ENCODE measurements around the gene TRIAP1.
A peak's percentile ranks its signal among the peaks of the same experiment; 100 is the strongest.

Gene TRIAP1

GRCh38 chr12:120417917-120418580, 28.1 kb downstream of the TRIAP1 start:
- peaks cover 3% of the 10 kb centered on the region for H3K27me3 ChIP-seq (ENCODE audit: control insufficient read depth, insufficient read depth, low read length)
- no peak overlapping the region for H3K9ac ChIP-seq (ENCODE audit: low read depth, low read length)
- H3K4me3 ChIP-seq (ENCODE audit: low read depth, low read length): no peak overlapping the region
- H3K36me3 ChIP-seq (ENCODE audit: control insufficient read depth, insufficient read depth, low read length): no peaks in the 10 kb centered on the region
- peaks cover 3% of the 10 kb centered on the region for H3K4me1 ChIP-seq (ENCODE audit: control insufficient read depth, insufficient read depth, low read length)
- H3K9me3 ChIP-seq (ENCODE audit: control insufficient read depth, insufficient read depth, low read length): no peaks in the 10 kb centered on the region

- no peaks in the 10 kb centered on the region for H3K9me3 ChIP-seq (ENCODE audit: control insufficient read depth, insufficient read depth, low read length)
- H3K4me1 ChIP-seq (ENCODE audit: control insufficient read depth, insufficient read depth, low read length): peaks cover 5% of the 10 kb centered on the region
- no peak overlapping the region for H3K9ac ChIP-seq (ENCODE audit: low read depth, low read length)
- H3K27me3 ChIP-seq (ENCODE audit: control insufficient read depth, insufficient read depth, low read length): no peaks in the 10 kb centered on the region
- no peaks in the 10 kb centered on the region for H3K36me3 ChIP-seq (ENCODE audit: control insufficient read depth, insufficient read depth, low read length)
- H3K4me3 ChIP-seq (ENCODE audit: low read depth, low read length): no peak overlapping the region
Measured at GRCh38 chr12:120416490-120417216, 29.5 kb downstream of the TRIAP1 start.

- H3K4me1 ChIP-seq (ENCODE audit: control insufficient read depth, insufficient read depth, low read length): peaks cover 5% of the 10 kb centered on the region
- H3K4me3 ChIP-seq (ENCODE audit: low read depth, low read length): no peak overlapping the region
- peak overlapping the region; percentile 65 for H3K9ac ChIP-seq (ENCODE audit: low read depth, low read length)
- no peaks in the 10 kb centered on the region for H3K27me3 ChIP-seq (ENCODE audit: control insufficient read depth, insufficient read depth, low read length)
- H3K36me3 ChIP-seq (ENCODE audit: control insufficient read depth, insufficient read depth, low read length): no peaks in the 10 kb centered on the region
- no peaks in the 10 kb centered on the region for H3K9me3 ChIP-seq (ENCODE audit: control insufficient read depth, insufficient read depth, low read length)
Measured at GRCh38 chr12:120413901-120414695, 32.1 kb downstream of the TRIAP1 start.

GRCh38 chr12:120412421-120412820, 33.8 kb downstream of the TRIAP1 start:
- Histone ChIP-seq H3K36me3 (ENCODE audit: control insufficient read depth, insufficient read depth, low read length) (no peaks in the 10 kb centered on the region), H3K4me1 (ENCODE audit: control insufficient read depth, insufficient read depth, low read length) (peaks cover 5% of the 10 kb centered on the region), H3K9ac (ENCODE audit: low read depth, low read length) (no peak overlapping the region), H3K27me3 (ENCODE audit: control insufficient read depth, insufficient read depth, low read length) (no peaks in the 10 kb centered on the region), H3K4me3 (ENCODE audit: low read depth, low read length) (no peak overlapping the region), H3K9me3 (ENCODE audit: control insufficient read depth, insufficient read depth, low read length) (no peaks in the 10 kb centered on the region)

- H3K9ac ChIP-seq (ENCODE audit: low read depth, low read length): no peak overlapping the region
- H3K4me3 ChIP-seq (ENCODE audit: low read depth, low read length): no peak overlapping the region
- no peaks in the 10 kb centered on the region for H3K27me3 ChIP-seq (ENCODE audit: control insufficient read depth, insufficient read depth, low read length)
- H3K9me3 ChIP-seq (ENCODE audit: control insufficient read depth, insufficient read depth, low read length): no peaks in the 10 kb centered on the region
- peaks cover 3% of the 10 kb centered on the region for H3K4me1 ChIP-seq (ENCODE audit: control insufficient read depth, insufficient read depth, low read length)
- no peaks in the 10 kb centered on the region for H3K36me3 ChIP-seq (ENCODE audit: control insufficient read depth, insufficient read depth, low read length)
Measured at GRCh38 chr12:120408771-120409170, 37.4 kb downstream of the TRIAP1 start.

- Histone ChIP-seq H3K36me3 (ENCODE audit: control insufficient read depth, insufficient read depth, low read length) (no peaks in the 10 kb centered on the region), H3K9me3 (ENCODE audit: control insufficient read depth, insufficient read depth, low read length) (no peaks in the 10 kb centered on the region), H3K4me3 (ENCODE audit: low read depth, low read length) (no peak overlapping the region), H3K4me1 (ENCODE audit: control insufficient read depth, insufficient read depth, low read length) (peaks cover 7% of the 10 kb centered on the region), H3K9ac (ENCODE audit: low read depth, low read length) (no peak overlapping the region), H3K27me3 (ENCODE audit: control insufficient read depth, insufficient read depth, low read length) (no peaks in the 10 kb centered on the region)
Measured at GRCh38 chr12:120406553-120406952, 39.6 kb downstream of the TRIAP1 start.

GRCh38 chr12:120406069-120406468, 40.1 kb downstream of the TRIAP1 start:
- Histone ChIP-seq H3K4me1 (ENCODE audit: control insufficient read depth, insufficient read depth, low read length) (peaks cover 7% of the 10 kb centered on the region), H3K9ac (ENCODE audit: low read depth, low read length) (no peak overlapping the region), H3K36me3 (ENCODE audit: control insufficient read depth, insufficient read depth, low read length) (no peaks in the 10 kb centered on the region), H3K4me3 (ENCODE audit: low read depth, low read length) (no peak overlapping the region), H3K27me3 (ENCODE audit: control insufficient read depth, insufficient read depth, low read length) (no peaks in the 10 kb centered on the region), H3K9me3 (ENCODE audit: control insufficient read depth, insufficient read depth, low read length) (no peaks in the 10 kb centered on the region)

- H3K27me3 ChIP-seq (ENCODE audit: control insufficient read depth, insufficient read depth, low read length): no peaks in the 10 kb centered on the region
- no peak overlapping the region for H3K9ac ChIP-seq (ENCODE audit: low read depth, low read length)
- no peaks in the 10 kb centered on the region for H3K9me3 ChIP-seq (ENCODE audit: control insufficient read depth, insufficient read depth, low read length)
- H3K4me3 ChIP-seq (ENCODE audit: low read depth, low read length): no peak overlapping the region
- peaks cover 7% of the 10 kb centered on the region for H3K4me1 ChIP-seq (ENCODE audit: control insufficient read depth, insufficient read depth, low read length)
- no peaks in the 10 kb centered on the region for H3K36me3 ChIP-seq (ENCODE audit: control insufficient read depth, insufficient read depth, low read length)
Measured at GRCh38 chr12:120404271-120404670, 41.9 kb downstream of the TRIAP1 start.

- no peaks in the 10 kb centered on the region for H3K9me3 ChIP-seq (ENCODE audit: control insufficient read depth, insufficient read depth, low read length)
Measured at GRCh38 chr12:120403869-120404268, 42.3 kb downstream of the TRIAP1 start.

GRCh38 chr12:120402217-120402616, 44.0 kb downstream of the TRIAP1 start:
- Histone ChIP-seq H3K9me3 (ENCODE audit: control insufficient read depth, insufficient read depth, low read length) (no peaks in the 10 kb centered on the region), H3K4me1 (ENCODE audit: control insufficient read depth, insufficient read depth, low read length) (peaks cover 7% of the 10 kb centered on the region), H3K36me3 (ENCODE audit: control insufficient read depth, insufficient read depth, low read length) (no peaks in the 10 kb centered on the region), H3K9ac (ENCODE audit: low read depth, low read length) (peak overlapping the region; percentile 18), H3K27me3 (ENCODE audit: control insufficient read depth, insufficient read depth, low read length) (no peaks in the 10 kb centered on the region), H3K4me3 (ENCODE audit: low read depth, low read length) (peak overlapping the region; percentile 1)

More at GRCh38 chr12:120403869-120404268, 42.3 kb downstream of the TRIAP1 start:
- Histone ChIP-seq H3K4me3 (ENCODE audit: low read depth, low read length) (no peak overlapping the region), H3K27me3 (ENCODE audit: control insufficient read depth, insufficient read depth, low read length) (no peaks in the 10 kb centered on the region), H3K4me1 (ENCODE audit: control insufficient read depth, insufficient read depth, low read length) (peaks cover 7% of the 10 kb centered on the region), H3K9ac (ENCODE audit: low read depth, low read length) (no peak overlapping the region), H3K36me3 (ENCODE audit: control insufficient read depth, insufficient read depth, low read length) (no peaks in the 10 kb centered on the region)

- H3K27me3 ChIP-seq (ENCODE audit: control insufficient read depth, insufficient read depth, low read length): no peaks in the 10 kb centered on the region
- no peak overlapping the region for H3K9ac ChIP-seq (ENCODE audit: low read depth, low read length)
- no peaks in the 10 kb centered on the region for H3K9me3 ChIP-seq (ENCODE audit: control insufficient read depth, insufficient read depth, low read length)
- no peaks in the 10 kb centered on the region for H3K36me3 ChIP-seq (ENCODE audit: control insufficient read depth, insufficient read depth, low read length)
- H3K4me3 ChIP-seq (ENCODE audit: low read depth, low read length): no peak overlapping the region
- peaks cover 12% of the 10 kb centered on the region for H3K4me1 ChIP-seq (ENCODE audit: control insufficient read depth, insufficient read depth, low read length)
Measured at GRCh38 chr12:120399531-120399930, 46.7 kb downstream of the TRIAP1 start.
